Activated T-cell treated with anti-CD3 and anti-CD28 coated beads for 1 hour (primary cell): ENCODE results near the gene DUSP15.
"Not testable (repeated sequence)": the region's sequence is repeated elsewhere in the genome, so short reads cannot be mapped to it uniquely, and the experiment has no call there.

Experiments used
- DNase-seq: peaks from one replicate; pipeline ENCODE4 v3.0.0-alpha.2; 2020; ENCODE audit warnings: low read depth

DUSP15 gene

DNA sequence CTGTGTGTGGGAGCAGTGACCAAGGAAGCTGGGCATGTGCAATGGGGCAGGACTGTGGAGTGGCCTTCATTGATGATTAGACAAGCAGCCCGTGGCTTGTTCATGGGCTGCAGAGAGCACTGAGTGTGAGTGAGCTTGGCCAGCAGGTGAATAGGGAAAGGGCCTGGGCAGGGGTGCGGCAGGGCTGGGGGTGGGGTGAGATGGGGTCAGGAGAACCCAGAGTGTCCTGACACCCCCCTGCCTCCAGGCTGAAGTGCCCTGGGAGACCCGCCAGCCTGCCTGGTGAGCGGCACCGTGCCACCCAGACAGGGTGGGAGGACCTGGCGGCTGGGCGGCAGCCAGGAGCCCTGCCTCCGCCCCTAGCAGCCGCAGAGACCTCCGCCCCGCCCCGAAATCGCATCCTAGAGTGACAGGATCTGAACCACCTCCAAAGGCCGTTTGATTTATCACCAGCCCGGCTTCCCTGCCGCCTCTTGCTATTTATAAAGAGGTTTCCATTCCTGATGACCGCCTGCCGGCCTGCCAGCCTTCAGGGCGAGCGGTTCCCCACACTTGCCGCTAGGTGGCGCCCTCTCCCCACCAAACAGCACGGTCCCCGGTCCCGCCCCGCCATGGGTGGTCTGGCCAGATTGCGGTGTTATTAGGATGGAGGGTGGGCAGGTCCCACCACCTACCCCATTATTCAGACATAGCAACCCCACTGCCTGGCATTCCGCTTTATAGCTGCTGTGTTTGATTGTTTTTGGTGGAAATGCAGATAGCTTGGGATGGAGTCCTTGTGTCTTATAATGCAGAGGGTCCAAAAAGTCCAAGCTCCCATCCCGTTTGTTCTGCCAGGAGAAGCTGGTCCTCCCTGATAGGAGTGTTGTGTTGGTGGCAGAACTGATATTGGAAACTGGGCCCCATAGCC is 47.7 kb downstream of the DUSP15 start:
- DNase-seq: peak; percentile 84

DNA sequence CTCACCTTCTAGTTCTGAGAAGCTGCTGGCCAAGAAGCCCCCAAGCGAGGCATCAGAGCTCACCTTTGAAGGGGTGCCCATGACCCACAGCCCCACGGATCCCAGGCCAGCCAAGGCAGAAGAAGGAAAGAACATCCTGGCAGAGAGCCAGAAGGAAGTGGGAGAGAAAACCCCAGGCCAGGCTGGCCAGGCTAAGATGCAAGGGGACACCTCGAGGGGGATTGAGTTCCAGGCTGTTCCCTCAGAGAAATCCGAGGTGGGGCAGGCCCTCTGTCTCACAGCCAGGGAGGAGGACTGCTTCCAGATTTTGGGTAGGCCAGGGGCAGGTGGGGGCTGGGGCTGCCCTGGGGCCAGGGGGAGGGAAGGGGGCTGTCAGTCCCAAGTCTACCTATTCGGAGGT is 48.9 kb downstream of the DUSP15 start:
- DNase-seq: no peak

DNA sequence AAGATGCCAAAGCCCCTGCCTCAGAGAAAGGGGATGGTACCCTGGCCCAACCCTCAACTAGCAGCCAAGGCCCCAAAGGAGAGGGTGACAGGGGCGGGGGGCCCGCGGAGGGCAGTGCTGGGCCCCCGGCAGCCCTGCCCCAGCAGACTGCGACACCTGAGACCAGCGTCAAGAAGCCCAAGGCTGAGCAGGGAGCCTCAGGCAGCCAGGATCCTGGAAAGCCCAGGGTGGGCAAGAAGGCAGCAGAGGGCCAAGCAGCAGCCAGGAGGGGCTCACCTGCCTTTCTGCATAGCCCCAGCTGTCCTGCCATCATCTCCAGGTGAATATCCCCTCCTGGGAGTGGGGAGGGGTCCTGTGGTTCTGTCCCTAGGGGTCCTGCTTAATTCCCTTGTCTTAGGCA is 50.1 kb downstream of the DUSP15 start:
- no peak for DNase-seq

DNA sequence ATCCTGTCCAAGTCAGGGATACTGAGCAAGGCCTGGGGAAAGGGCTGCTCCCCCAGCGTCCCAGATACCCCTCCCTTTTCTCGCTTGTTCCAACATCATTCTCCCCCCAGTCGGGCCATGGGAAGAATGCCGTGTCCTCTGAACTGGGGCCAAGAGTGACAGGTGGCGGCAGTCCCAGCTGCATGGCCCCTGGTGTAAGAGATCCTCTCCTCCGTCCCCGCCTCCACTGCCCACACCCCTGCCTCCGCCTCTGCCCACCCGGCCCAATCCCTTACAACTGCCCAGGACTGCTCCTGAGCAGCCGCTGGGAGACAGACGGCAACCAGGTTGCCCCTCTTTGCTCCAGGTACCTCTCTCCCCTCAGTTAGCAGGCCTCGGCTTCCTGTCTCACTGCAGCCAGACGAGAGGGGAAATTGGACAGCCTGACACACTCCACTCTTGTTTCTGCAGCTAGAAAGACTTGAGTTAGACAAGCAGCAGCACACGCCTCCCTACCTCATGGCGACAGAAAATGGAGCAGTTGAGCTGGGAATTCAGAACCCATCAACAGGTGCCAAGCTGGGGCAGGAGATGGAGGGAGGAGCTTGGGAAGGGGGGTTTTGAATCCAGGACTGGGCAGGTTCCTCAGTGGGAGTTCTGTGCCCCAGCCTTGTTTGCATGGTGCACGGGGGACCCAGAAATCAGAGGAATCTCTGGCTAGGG is 51.1 kb downstream of the DUSP15 start, which contains the start of gene MYLK2:
MYLK2 (plus strand) TSS at position 274 of the 702 bp plus-strand sequence; CDS start at position 499, 225 bp downstream.
- DNase-seq: no peak

DNA sequence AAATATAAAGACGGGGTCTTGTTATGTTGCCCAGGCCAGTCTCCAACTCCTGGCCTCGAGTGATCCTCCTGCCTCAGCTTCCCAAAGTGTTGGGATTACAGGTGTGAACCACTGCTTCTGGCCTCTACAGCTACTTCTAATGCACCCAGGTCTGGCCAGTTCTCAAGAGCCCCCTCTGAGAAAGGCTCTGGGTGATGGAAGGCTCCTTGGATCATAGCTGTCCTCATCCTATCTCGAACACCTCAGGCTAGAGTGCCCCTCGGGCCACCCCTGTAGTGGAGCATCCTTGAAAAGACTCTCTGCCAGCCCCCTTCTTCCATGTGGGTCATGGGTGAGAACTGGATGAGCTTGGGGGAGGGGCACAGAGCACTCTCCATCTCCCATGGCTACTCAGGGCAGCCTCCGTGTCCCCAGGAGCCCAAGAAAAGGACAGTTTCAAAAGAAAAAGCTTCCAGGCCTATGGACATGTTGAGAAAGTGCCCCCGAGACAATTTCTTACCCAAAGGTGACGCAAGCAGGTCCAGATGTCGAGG is 51.9 kb downstream of the DUSP15 start:
- no peak for DNase-seq

DNA sequence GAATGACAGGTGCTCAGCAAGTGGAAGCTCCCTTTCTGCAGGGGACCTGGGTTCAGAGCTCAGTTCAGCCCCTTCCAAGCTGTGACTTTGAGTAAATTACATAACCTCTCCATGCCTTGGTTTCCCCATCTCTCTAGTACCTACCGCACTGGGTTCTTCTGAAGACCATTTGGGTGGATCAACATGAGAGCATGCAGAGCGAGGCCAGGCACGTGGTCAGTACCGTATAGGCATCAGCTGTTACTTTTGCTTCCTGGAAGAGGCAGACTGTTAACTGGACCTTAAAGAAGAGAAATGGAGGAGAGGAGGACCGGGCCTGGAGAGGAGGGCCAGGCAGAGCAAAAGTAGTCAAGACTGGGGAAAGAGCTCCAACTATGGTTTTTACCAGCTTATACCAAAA is 52.9 kb downstream of the DUSP15 start:
- no peak for DNase-seq

DNA sequence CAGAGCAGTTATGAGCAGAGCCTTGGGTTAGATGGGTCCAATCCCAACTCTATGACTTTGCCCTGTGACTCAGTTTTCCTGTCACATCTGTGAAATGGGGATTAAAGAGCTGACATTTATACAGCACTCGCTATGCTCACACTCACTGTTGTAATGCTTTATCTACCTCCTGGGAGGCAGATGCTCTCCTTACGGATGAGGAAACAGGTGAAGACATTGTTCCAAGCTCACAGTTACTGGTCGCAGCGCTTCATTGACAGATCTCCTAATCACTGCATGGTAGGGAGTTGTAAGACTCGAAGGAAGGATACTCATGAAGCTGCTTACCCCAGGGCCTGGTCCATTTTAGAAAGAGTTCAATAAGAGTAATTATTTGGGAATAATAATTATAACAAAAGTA is 54.1 kb downstream of the DUSP15 start:
- DNase-seq: no peak

DNA sequence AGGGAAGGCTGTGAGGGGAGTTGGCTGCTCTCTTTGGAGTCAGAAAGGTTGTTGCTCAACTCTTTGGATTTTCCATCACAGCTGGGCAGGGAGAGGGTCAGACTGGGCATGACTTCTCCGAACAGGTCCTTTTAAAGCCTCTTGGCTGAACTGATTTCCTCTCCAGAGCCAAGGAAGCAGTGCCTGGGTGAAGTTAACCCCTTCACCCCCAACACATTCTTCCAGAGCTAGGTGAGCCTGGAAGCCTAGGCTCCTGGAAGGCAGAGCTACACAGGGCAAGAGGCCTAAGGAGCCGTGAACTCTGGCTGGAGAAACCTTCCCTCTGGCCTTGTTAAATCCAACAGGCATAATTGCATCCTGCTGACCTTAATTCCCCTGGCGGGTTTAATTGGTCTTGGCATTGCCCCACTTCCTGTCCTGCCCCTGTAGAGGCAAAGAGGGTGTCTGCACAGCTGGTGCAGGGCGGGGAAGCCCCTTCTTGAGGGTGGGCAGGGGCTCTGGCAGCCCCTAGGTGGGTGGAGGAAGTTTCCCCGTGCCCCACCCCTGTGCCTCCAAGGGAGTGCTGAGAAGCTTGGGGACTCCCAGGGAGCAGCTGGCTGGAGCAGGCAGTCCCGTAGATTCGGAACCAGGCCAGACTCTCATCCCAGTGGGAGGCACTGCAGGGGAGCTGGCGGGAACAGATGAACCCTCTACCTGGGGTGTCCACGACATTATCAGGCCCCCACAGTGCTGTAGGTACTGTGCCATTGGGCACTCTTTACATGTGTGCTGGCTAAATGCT is 54.7 kb downstream of the DUSP15 start:
- no peak for DNase-seq

DNA sequence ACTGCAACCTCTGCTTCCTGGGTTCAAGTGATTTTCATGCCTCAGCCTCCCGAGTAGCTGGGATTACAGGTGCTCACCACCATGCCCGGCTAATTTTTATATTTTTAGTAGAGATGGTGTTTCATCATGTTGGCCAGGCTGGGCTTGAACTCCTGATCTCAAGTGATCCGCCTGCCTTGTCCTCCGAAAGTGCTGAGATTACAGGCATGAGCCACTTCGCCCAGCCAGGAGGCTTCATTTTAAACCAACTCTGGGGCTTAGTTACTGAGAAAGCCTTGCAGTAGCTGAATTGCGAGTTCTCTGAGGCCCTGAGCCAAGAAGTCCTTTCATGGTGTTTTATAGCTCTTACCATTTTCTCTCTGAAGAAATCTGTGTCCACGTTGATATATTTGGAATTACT is 56.2 kb downstream of the DUSP15 start:
- not testable (repeated sequence) for DNase-seq

DNA sequence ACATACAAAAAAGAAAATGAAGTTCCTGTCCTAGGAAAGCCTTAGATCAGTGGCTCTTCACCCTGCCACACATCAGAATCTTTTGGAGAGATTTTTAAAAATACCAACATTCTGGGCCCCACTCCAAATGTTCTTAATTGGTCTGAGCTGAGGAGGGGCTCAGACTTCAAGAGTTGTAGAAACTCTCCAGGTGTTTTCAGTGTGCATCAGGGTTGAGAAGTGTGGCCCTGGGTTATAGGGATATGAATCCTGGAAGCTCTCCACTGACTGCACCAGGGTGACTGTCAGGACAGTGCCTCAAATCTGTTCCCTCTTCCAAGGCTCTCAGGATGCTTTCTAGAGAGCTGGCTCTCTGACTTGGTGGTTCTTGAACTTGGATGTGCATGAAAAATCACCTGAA is 56.7 kb downstream of the DUSP15 start:
- no peak for DNase-seq

DNA sequence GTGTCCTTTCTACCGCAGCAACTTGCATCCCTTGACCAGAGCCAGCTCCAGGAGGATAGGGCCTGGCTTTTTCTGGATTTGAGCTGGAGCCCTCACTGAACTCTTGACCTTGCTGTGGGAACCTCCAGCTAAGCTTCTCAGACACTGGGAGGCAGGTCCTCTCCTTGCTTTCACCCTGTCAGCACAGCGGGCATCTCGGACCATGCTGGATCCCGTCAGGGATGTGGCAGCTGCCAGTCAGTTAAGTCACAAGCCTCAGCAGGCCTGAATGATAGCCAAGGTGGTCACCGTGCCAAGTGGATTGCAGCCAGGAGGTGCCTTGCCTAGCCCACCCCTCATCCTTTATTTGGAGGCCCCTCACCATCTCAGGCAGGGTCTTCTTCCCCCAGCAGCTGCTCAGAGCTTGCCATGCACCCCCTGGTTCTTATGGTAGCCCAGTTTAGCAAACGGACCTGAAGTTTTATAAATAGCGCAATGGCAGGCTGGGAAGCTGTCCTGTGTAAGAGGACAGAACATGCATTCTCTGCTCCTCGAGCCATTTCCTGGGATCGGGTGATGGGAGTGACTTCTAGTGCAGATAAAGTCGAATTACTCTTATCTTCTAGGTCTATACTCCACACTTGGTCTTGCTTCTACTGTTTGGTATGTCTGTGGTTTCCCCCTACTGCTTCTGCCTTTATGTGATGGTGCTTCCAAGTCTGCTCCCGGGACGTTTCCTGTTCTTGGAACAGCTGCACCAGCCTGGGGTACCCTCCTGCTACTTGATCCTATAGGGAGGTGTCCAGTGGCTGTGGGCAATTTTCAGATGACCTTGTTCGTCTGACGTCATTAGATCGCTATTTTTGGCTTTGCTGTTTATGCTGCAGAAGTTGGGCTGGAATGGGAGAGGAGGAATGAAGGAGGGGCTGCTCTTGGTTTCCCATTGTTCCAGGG is 58.3 kb downstream of the DUSP15 start:
- no peak for DNase-seq

DNA sequence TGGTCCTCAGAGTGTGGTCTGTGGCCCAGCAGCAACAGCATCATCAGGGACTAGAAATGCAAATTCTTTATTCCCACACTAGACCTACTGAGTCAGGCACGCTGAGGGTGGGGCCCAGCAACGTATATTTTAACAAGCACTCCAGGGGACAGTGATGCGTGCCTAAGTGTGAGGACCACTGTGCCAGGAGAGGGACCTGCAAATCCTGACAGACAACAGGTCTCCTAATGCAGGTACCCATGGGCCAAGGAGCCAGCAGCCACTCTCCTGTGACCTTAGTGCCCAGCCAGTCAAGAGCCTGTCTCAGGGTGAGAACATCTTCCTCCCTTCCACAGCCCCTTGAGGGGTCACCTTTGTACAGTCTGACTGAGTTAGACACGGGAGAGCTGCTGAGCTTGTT is 59.1 kb downstream of the DUSP15 start:
- DNase-seq: no peak
